Kidney capillary endothelial cell (primary cell): ENCODE results near the gene METTL22.
A peak's percentile ranks its signal among the peaks of the same experiment; 100 is the strongest.

Source experiments
- DNase-seq: peaks from one replicate; pipeline ENCODE4 v3.0.0-alpha.2; 2018; ENCODE audit warnings: low spot score

Gene METTL22

DNA sequence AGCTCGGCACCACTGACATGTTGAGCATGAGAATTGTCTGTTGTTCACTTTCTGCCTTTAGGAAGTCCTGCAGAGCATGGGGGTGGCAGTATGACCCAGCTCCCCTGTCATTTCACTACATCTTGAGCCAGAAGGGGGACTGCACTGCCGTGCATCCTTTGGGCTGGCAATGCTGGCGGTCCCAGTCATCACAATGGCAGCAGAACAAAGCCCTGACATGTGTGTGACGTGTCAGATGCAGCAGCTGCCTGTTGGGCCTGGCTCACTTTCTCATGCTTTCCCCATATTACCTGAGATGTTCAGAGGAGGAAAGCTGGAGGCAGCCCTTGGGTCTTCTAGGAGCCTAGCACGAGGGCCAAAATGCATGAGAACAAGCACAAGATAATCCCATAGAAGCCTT is 46.6 kb downstream of the METTL22 start:
- DNase-seq = no peak

DNA sequence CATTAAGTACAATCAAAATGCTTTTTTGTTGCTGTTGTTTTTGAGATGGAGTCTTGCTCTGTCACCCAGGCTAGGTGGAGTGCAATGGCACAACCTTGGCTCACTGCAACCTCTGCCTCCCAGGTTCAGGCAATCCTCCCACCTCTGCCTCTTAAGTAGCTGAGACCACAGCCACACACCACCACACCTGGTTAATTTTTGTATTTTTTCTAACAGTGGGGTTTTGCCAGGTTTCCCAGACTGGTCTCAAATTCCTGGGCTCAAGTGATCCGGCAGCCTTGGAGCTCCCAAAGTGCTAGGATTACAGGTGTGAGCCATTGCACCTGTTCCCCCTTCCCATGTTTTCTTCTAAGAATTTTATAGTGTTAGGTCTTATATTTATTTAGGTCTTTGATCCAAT is 48.0 kb downstream of the METTL22 start:
- no peak for DNase-seq

DNA sequence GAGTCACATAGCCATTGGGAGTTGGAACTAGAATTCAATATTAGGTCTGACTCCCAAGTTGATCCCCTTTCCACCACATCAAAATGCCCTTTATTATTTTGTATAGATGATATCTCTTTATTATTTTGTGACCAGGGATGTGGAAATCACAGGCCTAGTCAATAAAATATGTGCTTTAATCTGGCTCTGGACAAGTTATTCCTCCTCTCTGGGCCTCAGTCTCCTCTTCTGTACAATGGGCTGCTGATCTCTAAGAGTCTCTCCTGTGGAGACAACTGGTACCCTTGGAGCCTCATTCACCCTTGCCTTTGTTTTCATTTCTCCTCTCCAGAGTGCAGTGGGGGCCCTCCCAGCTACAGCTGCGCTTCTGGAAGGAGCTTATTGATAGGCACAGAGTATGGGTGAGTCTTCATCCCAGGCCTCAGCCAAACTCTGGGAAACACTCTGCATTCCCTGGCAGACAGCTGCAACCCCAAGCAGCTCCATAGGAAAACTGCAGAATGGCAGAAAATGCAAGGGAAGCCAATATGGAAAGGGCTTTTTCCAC is 48.6 kb downstream of the METTL22 start:
- no peak for DNase-seq

DNA sequence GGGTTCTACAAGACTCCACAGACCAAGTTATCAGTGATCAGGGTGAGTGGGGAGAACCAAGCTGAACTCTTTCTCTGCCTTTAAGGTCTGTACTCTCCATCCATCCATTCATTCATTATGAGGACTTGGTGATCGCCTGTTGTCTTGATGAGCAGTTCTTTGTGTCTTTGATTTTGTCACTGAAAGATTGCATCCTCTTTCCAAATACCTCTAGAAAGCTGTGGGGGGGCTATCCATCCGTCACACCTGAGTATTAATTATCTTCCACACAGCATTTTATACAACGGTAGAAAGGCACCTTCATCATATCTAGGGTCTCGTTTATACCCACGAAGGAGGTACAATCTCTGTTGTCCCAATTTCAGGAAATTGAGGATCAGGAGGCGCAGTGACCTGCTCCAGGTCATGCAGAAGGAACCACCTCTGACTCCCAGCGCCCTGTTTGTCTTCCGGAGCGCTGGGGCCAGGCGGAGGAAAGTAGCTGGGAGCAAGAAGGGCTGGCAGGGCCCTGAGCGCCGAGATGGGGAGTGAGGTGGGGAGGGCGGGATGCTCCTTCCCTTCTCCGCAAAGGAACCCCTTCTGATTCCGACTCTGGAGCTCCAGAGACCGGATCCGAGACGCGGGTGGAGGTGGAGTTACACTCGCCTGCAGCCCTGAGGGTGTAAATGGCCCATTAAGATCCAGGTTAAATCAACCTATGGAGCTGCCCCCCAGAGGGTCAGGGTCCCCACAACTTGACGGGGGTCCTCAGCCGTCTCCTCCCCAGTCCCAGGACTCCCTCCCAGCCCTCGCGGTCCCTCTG is 52.3 kb downstream of the METTL22 start:
- no peak for DNase-seq

DNA sequence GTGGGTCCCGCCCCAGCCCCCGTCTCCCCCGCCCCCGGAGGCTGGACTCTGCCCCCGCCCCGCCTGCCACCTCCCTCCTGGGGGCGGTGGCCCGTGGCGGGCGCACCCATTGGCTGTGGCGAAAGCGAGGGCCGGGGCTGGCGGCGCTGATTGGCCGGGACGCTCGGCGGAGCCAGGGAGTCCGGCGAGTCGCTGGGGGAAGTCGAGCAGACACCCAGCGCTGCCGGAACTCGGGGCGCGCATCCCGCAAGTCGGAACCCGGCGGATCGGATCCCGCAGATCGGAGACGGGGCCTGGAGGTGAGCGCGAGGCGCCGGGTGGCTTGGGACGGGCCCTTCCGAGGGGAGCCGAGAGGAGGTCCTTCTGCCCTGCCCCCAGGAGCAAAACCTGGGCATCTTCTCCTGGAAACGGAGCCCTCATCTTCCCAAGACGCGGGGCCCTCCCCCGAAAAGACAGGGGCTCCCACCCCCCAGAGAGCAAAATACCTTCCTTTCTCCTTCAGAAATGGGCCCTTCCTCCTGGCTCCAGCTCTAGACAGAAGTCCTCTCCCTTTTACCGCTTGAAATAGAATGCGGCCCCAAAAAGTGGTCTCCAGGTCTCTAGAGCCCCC is 53.0 kb downstream of the METTL22 start, which contains the start of gene ABAT:
Gene ABAT (plus strand): TSS at position 205 of the 610 bp plus-strand sequence. CDS start 61,123 bp downstream, outside the sequence.
- DNase-seq = peak; percentile 65

DNA sequence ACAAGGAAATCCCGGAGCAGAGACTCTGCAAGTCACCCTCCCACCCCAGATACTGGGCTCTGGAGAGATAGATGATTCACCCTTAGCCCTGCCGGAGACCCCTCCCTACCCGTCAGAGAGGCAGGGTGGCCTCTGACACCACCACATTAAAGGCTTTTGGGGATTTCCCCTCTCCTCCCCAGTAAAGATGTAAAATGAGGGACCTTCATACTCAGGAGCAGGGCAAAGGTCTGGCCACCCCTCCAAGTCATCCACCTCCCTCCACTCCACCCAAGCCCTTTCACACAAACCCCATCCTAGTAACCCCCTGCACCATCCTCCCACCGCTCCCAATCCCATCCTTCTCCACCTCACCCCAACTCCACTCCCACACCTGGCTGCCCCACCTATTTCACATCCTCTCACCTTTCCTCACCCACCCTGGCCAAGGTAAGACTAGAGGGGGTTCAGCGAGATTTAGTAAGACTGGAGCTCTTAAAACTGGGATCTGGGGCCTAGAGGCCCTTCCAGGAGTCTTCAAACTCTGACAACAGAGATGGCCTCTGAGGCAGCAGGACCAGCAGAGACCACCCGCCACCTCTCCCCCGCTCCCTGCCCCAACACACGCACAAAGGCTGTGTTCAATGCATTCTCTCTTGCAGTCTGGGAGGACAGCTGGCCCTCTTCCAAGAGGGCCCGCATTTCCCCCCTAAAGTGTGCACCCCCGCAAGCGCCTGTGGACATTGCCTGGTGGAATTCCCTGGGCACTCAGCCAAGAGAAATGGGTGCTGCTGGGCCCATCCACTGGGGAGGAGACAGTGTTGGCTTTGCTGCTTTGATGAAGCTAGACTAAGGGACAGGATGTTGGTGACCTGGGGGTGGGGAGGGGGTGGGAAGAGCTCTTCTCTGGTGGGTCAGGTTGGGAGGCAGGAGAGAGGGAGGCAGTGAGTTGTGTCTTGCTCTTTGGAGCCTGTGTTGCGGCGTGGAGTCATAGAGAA is 54.0 kb downstream of the METTL22 start:
- no peak for DNase-seq

DNA sequence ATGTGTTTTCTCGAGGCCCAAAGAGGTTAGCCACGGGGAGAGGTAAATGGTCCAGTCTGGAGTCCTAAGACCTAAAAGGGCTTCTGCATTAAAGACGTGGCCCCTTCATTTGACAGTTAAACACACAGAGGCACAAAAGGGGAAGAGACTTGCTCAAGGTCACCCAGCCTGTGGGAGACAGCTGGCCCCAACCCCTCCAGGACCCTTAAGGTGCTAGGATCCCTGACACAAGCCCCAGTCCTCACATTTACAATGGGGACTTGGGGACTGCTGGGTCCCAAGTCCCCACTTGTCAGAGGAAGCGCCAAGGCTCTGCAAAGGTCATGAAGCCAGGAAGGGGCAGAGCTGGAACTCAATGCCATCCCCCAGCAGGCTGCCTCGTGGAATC is 54.7 kb downstream of the METTL22 start:
- DNase-seq = no peak

DNA sequence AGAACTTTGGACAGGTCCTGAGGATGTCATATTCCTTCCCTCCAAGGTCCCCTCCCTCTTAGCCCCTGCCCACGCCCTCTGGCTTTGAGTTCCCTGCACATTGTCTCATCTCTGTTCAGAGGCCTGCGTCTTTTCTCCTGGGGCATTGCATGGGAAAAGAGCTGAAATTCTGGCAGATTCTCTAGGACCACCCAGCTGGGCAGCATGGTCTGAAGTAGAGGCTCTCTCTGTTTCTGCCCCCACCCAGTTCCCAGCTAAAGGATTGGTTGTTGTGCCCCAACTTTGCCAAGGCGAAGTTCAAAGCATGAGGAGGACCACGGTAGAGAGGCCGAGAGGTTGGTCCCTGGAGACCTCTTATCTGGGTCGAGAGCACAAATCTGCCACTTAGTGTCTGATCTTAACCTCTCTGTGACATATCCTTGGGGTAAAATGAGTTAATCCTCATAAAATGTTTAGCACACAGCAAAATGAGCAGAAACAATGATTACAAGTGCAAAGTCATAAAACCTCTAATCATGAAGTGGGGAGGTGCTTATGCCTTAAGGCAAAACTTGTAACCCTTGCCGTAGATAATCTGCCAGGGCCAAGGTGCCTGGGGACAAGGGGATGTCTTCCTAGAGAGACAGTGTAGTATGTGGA is 55.4 kb downstream of the METTL22 start:
- DNase-seq = no peak

DNA sequence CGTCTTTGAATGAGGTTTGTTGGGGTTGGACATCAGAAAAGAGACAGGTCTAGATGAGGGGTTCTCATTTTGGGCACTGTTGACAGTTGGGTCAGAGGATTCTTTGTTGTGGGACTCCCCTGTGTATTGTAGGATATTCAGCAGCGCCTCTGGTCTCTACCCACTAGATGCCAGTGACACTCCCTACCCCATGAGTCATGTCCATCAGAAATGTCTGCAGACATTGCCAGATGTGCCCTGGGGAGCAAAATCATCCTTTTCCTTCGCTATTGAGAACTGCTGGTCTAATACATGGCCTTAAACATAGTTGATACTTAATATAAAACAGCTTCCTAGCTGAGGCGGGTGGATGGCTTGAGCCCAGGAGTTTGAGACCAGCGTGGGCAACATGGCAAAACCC is 56.0 kb downstream of the METTL22 start:
- no peak for DNase-seq

DNA sequence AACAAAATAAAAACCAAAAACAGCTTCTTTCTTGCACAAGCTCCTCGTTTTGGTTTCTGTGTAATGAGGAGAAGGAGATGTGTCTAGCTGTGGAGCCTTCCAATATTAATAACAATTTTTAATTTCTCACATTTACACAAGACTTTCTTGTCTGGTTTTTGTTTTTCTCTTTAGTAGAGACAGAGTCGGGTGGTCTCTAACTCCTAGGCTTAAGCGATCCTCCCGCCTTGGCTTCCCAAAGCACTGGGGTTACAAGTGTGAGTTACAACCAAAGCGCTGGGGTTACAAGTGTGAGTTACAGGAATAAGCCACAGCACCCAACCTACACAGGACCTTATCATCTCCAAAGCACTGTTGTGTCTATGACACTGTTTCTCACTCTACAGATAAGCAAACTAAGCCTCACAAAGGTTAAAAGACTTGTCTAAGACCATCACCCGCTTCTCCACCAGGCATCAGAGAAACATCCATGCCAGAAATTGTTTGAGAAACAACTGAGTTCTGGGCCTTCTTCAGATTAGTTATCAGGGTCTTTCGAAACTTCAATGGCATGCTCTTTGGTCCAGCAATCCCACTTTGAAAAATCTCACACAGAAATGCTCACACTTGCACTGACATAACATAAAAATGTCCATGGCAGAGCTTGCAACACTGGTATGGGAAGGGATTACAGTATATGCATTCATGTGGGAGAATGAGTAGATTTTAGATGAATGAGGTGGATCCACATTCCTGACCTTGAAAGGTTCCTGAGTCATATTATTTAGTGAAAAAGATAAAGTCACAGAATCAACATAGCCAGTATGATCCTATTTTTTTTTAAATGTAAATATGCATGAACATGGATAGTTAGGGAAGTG is 56.8 kb downstream of the METTL22 start:
- DNase-seq = no peak

DNA sequence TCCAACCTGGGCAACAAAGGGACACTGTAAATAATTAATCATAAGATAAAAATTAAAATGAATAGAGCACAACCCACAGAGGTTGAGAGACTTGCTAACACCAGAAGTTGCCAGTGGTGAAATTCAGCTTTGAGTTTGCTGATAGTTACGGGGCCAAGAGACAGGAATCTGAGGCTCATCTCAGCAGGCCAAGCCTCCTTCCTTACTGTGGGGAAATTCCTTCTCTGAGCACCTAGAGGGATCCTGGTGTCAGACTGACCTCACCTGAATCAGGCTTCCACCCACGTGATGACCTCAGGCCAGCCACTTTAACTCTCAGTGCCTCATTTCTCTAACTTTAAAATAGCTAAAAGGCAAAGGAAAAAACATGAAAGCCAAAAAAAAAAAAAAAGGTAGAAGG is 57.7 kb downstream of the METTL22 start:
- DNase-seq = no peak

DNA sequence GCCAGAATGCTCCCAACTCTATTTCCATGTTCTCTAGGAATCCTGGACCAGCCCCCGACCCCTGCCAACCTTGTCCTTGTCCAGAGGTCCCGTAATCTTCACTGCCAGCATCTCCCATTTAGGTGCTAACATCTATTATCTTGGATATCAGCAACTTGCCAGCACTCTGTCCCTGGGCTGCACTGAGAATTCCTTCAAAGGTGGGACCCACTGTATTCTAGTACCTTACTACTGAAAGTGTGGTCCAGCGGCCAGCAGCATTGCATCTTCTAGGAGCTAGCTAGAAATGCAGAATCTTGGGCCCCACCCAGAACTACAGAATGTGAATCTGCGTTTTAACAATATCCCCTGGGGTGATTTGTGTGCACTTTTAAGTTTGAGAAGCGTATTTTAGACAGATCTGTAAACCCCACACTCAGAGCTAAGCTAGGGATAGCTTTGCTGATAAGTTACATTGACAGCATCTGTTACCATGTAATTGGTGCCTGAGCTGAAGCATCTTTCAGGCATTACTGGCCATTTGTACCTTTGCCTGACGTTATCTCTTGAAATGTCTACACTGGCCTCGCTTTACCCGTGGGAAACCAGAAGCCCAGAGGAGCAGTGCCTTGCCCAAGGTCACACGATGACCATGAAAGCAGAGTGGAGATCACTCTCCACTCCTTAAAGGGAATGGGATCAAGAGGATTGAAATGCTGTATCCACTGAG is 61.2 kb downstream of the METTL22 start:
- no peak for DNase-seq

DNA sequence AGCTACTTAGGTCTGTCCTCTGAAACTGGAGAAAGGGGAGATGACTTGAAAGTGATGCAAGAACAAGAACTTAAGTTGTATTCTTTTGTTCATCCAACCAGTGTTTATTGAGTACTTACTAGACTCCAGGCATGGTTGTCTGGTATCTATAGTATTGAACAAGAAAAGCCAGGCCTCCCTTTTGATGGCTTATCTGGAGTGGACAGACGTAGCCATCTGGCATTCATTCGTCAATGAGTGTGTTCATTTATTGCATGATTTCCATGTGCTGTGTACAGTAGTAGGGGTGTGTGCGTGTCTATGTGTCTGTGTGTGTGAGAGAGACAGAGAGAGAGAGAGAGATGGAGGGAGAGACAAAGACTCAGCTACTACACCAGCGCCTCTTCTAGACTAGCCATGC is 62.1 kb downstream of the METTL22 start:
- no peak for DNase-seq

DNA sequence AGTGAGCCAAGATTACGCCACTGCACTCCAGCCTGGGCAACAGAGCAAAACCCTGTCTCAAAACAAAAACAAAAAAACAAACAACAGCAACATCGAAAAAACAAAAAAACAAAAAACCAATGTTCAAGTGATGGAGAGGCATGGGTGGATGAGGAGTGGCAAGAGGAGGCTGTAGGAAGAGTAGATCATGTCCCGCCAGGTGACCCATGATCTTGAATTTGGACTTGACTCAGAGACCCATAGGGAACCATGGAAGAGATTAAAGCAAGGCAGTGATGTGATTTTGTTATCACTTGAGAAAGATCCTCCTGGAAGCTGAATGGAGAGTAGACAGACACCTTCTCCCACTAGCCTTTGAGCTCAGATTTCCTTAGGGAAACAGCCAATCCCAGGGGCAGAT is 64.1 kb downstream of the METTL22 start:
- DNase-seq = no peak

DNA sequence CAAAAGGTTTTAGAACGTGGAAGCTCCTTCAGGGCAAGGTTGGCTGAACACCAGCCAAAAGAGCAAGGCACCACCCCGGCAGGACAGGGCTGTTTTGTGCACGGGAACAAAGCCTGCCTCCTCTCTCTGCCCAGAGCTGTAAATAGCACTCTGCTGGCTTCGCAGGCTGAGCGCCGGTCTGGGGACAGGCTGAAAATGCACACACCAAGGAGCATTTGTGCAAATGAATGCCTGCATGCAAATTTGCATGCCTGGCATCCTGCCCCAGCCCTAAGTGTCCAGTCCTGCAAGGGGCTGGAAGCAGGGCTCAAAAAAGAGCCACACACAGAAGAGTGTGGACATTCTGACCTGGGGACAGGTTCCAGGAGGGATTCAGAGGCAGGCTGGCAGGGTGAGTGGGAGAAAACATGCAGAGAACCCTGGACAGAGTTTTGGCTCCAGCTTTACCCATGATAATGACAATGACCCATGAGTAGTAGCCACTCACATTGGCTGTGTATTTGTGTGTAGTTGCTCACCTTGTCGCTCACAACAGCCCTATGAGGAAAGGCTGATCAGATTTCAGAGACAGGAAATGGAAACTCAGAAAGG is 64.6 kb downstream of the METTL22 start:
- no peak for DNase-seq

DNA sequence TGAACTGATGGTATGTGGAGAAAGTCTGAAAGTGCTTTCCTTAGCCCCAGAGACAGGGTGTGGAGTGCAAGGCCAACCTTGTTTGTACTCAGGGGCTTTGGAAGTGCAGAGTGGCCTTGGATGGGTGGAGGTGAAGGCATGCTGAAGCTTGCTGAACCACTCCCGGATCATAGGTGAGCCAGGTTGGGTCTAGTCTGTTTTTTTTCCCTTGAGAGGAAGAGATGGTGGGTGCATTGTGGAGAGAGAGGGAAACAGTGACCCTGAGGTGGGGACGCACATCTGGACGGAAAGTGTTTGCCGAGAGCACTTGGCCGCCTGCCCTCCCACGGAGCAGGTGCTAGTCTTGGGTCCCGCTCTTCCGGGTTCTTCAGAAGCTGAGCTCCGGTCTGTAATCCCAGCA is 65.4 kb downstream of the METTL22 start:
- DNase-seq = no peak

DNA sequence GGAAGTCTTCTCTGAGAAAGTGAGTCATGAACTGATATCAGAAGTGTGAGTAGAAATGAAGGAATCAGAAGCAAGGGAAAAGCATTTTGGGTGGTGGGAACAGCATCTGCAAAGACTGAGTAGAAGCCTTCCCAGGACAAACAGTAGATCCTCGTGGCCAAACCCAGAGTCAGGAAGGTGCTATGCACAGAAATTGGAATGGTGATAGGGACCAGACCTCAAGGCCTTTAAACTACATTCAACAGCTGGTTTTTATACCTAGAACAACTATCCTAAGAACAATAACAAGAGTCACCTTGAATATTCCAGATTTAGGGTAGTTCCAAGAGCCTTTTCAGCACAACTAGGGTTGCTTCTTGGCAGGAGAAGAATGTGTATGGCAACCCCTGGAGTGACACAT is 68.2 kb downstream of the METTL22 start:
- DNase-seq = no peak

DNA sequence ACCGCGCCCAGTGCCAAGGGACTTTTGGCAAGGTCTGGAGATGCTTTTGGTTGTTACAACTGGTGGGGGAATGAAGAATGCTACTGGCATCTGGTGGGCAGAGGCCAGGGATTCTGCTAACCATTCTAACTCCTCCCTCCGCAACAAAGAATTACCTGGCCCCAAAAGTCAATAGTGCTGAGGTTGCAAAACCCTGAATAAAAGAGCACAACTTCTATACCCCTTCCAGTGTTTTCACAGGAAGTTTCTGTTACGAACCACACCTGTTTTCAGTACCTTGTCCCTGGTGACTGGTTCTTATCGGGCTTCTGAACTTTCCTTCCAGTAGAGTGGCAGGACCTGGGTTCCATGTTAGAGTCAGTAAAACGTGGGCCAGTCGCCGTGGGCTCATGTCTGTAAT is 70.2 kb downstream of the METTL22 start:
- no peak for DNase-seq

DNA sequence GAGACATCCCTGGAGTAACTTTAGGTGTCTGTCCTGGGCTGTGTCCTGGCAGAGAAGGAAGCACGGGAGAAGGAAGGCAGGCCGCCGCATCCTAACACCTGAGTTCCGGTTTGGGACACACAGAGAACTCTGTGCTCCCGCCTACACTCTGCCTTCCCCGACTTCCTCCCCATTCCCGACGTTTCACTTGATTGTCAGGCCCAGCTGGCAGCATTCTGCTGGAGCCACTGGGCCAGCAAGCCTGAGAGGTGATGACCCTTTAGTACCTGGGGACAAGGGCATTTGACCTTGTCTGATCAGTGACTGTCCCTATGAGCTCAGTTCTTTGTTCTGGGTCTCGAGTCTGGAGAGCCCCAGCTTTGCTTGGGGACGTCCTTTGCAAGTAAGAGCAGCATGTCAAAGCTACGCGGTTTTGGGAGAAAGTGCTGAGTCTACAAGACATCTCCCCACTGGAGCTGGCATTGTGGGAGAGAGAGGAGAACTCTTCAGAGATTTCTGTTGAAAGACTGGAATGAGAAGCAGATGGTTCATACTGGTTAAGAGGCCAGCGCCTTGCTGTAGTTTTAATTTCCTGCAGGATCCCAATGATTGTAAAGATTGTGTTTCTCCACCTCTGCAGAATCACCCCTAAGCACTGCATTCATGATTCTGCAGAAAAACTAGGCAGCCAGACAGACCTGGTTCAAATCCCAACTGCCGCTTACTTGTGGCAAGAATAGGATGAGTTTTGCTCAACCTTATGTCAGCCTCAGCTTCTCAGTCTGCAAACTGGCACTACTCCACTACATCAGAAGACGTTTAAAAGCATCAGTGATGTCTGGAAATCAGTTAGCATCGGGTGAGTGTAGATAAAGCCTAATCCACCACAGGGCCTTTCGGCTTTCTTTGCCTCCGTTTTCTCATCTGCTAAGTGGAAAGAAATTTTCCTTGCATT is 73.6 kb downstream of the METTL22 start:
- DNase-seq = no peak
